Liver (tissue), 9 donors: ENCODE results near the gene PCDH9. TPM values are rescaled to one million over a fixed set of nuclear protein-coding genes. Genes with fewer than 3 reads are reported as not detected.

Experiments used
- DNase-seq: peaks from one replicate; pipeline ENCODE4 v3.0.0-alpha.2; 2017; ENCODE audit warnings: low spot score
- H3K27ac ChIP-seq, 2 donors: one replicate each; pipeline ENCODE4 v1.7.0; 2013; ENCODE audit warnings: inconsistent platforms in 2 of 2, low read length in 2 of 2, control low read depth in 1 of 2, low read depth in 1 of 2, mild to moderate bottlenecking in 1 of 2
- H3K27me3 ChIP-seq, 4 donors: one replicate each; pipeline versions ENCODE4 v1.6.1 to v1.7.0; 2013; ENCODE audit warnings: low read length in 3 of 4, inconsistent platforms in 1 of 4, mild to moderate bottlenecking in 1 of 4, moderate library complexity in 1 of 4; ENCODE audit not compliant: control insufficient read depth in 4 of 4, insufficient read depth in 4 of 4
- H3K36me3 ChIP-seq, 4 donors: one replicate each; pipeline versions ENCODE4 v1.6.1 to v1.7.0; 2013; ENCODE audit warnings: low read length in 3 of 4, mild to moderate bottlenecking in 3 of 4, low read depth in 1 of 4, moderate library complexity in 1 of 4; ENCODE audit not compliant: control insufficient read depth in 4 of 4, insufficient read depth in 3 of 4
- H3K4me1 ChIP-seq, 4 donors: one replicate each; pipeline versions ENCODE4 v1.6.1 to v1.7.0; 2013; ENCODE audit warnings: low read length in 3 of 4, mild to moderate bottlenecking in 3 of 4, moderate library complexity in 1 of 4; ENCODE audit not compliant: control insufficient read depth in 4 of 4, insufficient read depth in 4 of 4
- H3K4me3 ChIP-seq, 3 donors: one replicate each; pipeline versions ENCODE4 v1.6.1 to v1.7.0; 2013; ENCODE audit warnings: low read length in 3 of 3, control low read depth in 1 of 3, low read depth in 1 of 3, mild to moderate bottlenecking in 1 of 3
- H3K9ac ChIP-seq, 2 donors: one replicate each; pipeline ENCODE4 v1.7.0; 2013; ENCODE audit warnings: low read length in 2 of 2, mild to moderate bottlenecking in 2 of 2, moderate library complexity in 2 of 2, control low read depth in 1 of 2, low read depth in 1 of 2
- H3K9me3 ChIP-seq, 4 donors: one replicate each; pipeline versions ENCODE4 v1.6.1 to v1.7.0; 2013; ENCODE audit warnings: low read length in 3 of 4; ENCODE audit not compliant: control insufficient read depth in 4 of 4
- CTCF ChIP-seq: fragments of 150-350 bp; IDR thresholded peaks from 2 replicates; pipeline ENCODE4 v1.5.1; 2017; ENCODE audit warnings: improper control_type of control experiment, low read depth, low read length; ENCODE audit not compliant: missing input control
- EGR1 ChIP-seq, 2 donors: IDR thresholded peaks; 2 replicates each; pipeline ENCODE4 v1.6.1; 2016 to 2018; ENCODE audit warnings: antibody characterized with exemption in 2 of 2, low read depth in 2 of 2
- FOXA1 ChIP-seq: IDR thresholded peaks from 2 replicates; pipeline ENCODE4 v1.6.1; 2016; ENCODE audit warnings: antibody characterized with exemption
- FOXA2 ChIP-seq: IDR thresholded peaks from 2 replicates; pipeline ENCODE4 v1.6.1; 2016; ENCODE audit warnings: antibody characterized with exemption
- GABPA ChIP-seq, 2 donors: IDR thresholded peaks in 1 of 2; conservative IDR thresholded peaks in 1 of 2; 2 replicates each; pipeline ENCODE4 v1.6.1; 2016; ENCODE audit warnings: antibody characterized with exemption in 2 of 2, mild to moderate bottlenecking in 1 of 2, moderate library complexity in 1 of 2
- HNF4A ChIP-seq, 2 donors: conservative IDR thresholded peaks; 2 replicates each; pipeline ENCODE4 v1.6.1; 2016; ENCODE audit warnings: antibody characterized with exemption in 2 of 2, mild to moderate bottlenecking in 2 of 2
- HNF4G ChIP-seq: IDR thresholded peaks from 2 replicates; pipeline ENCODE4 v1.6.1; 2016; ENCODE audit warnings: antibody characterized with exemption
- JUND ChIP-seq, 2 donors: IDR thresholded peaks; 2 replicates each; pipeline ENCODE4 v1.6.1; 2016; ENCODE audit warnings: antibody characterized with exemption in 2 of 2
- NR2F2 ChIP-seq: IDR thresholded peaks from 2 replicates; pipeline ENCODE4 v1.6.1; 2016; ENCODE audit warnings: antibody characterized with exemption
- RAD21 ChIP-seq, 2 donors: IDR thresholded peaks; 2 replicates each; pipeline ENCODE4 v1.6.1; 2016; ENCODE audit warnings: antibody characterized with exemption in 2 of 2, mild to moderate bottlenecking in 2 of 2
- REST ChIP-seq: IDR thresholded peaks from 2 replicates; pipeline ENCODE4 v1.6.1; 2016; ENCODE audit warnings: antibody characterized with exemption, mild to moderate bottlenecking
- RXRA ChIP-seq, 2 donors: IDR thresholded peaks; 2 replicates each; pipeline ENCODE4 v1.6.1; 2017 to 2018; ENCODE audit warnings: antibody characterized with exemption in 2 of 2, mild to moderate bottlenecking in 1 of 2
- SP1 ChIP-seq: IDR thresholded peaks from 2 replicates; pipeline ENCODE4 v1.6.1; 2018; ENCODE audit warnings: antibody characterized with exemption, mild to moderate bottlenecking
- TAF1 ChIP-seq: conservative IDR thresholded peaks from 2 replicates; pipeline ENCODE4 v1.6.1; 2016; ENCODE audit warnings: antibody characterized with exemption, mild to moderate bottlenecking
- YY1 ChIP-seq: IDR thresholded peaks from 2 replicates; pipeline ENCODE4 v1.6.1; 2016; ENCODE audit warnings: antibody characterized with exemption, mild to moderate bottlenecking
- WGBS: extraction: QIAGEN DNeasy Blood & Tissue Kit; methylation state at CpG from one replicate; pipeline ENCODE4 v1.1.7; 2013; 5-methylcytosine and 5-hydroxymethylcytosine counted together
- polyA plus RNA-seq, 2 donors: library from polyadenylated mRNA; stranded (reverse) in 1 of 2; unstranded in 1 of 2; fragments of 200-250 nt in 1 of 2; fragments of >200 nt in 1 of 2; fragmentation: Nextera tagmentation in 1 of 2; extraction: Ambion mirVana in 1 of 2; gene quantifications; one replicate each; pipeline versions ENCODE4 v1.2.1 to v1.2.3, GENCODE V29; 2013 to 2015
- total RNA-seq, 2 donors: library from RNA; depleted of rRNA; stranded (reverse); fragments of >200 nt; gene quantifications; one replicate each; pipeline ENCODE4 v1.2.3, GENCODE V29; 2014
- TF ChIP-seq, protein P1 (sequence below): IDR thresholded peaks from 2 replicates; pipeline ENCODE4 v1.6.1; 2016; ENCODE audit warnings: antibody characterized with exemption
- TF ChIP-seq, protein P2 (sequence below): IDR thresholded peaks from 2 replicates; pipeline ENCODE4 v1.6.1; 2016; ENCODE audit warnings: antibody characterized with exemption
- TF ChIP-seq, protein P3 (sequence below): IDR thresholded peaks from 2 replicates; pipeline ENCODE4 v1.6.1; 2016; ENCODE audit warnings: antibody characterized with exemption
- donor health status: healthy.
- donor health status: healthy.
- donor health status: healthy.
- donor health status: healthy.
- donor health status: healthy.

PCDH9 gene
- total and polyA plus RNA-seq, 4 donors: 0.90 to 4.0 (median 2.2) TPM

DNA sequence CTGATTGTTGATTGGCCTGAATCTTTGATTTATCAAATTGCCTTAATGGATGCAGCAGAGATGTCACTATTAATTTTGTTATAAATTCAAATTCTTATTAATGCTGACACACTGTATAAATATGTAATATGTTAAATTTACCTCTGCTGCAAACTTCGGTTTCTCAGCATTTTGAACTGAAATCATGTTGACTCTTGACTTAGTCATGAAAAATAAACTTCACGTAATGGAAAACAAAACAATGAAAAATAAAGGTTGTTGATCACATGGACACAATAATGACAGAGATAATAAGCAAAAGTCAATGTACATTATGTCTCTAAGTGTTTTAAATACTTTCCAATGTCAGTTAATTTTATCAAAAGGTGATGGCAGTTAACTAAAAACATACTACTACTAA is 827.6 kb downstream of the PCDH9 start:
- H3K36me3 ChIP-seq: no peaks in the 10 kb centered on the region
- H3K27ac ChIP-seq: no peak overlapping the region
- H3K4me1 ChIP-seq: no peaks in the 10 kb centered on the region
- WGBS: 71% methylated on average over 2 of the region's 2 CpGs
- H3K9me3 ChIP-seq: no peaks in the 10 kb centered on the region
- DNase-seq: no peak
- TF ChIP-seq RXRA (IDR thresholded peaks at IDR 0.05) (no peak), EGR1 (IDR thresholded peaks at IDR 0.05; ENCODE audit: low read depth in 2 of 2) (no peak), HNF4G (no peak), CTCF (no peak), HNF4A (conservative IDR thresholded peaks at IDR 0.05) (no peak), GABPA (IDR thresholded peaks at IDR 0.05 in 1 of 2, conservative IDR thresholded peaks at IDR 0.05 in 1 of 2) (no peak), FOXA2 (no peak), YY1 (no peak), NR2F2 (no peak), JUND (IDR thresholded peaks at IDR 0.05) (no peak), RAD21 (IDR thresholded peaks at IDR 0.05) (no peak), REST (no peak), FOXA1 (no peak), SP1 (no peak), TAF1 (no peak)
- TF ChIP-seq, protein P1, sequence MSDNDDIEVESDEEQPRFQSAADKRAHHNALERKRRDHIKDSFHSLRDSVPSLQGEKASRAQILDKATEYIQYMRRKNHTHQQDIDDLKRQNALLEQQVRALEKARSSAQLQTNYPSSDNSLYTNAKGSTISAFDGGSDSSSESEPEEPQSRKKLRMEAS: no peak
- TF ChIP-seq, protein P2, sequence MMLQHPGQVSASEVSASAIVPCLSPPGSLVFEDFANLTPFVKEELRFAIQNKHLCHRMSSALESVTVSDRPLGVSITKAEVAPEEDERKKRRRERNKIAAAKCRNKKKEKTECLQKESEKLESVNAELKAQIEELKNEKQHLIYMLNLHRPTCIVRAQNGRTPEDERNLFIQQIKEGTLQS: no peak
- TF ChIP-seq, protein P3, sequence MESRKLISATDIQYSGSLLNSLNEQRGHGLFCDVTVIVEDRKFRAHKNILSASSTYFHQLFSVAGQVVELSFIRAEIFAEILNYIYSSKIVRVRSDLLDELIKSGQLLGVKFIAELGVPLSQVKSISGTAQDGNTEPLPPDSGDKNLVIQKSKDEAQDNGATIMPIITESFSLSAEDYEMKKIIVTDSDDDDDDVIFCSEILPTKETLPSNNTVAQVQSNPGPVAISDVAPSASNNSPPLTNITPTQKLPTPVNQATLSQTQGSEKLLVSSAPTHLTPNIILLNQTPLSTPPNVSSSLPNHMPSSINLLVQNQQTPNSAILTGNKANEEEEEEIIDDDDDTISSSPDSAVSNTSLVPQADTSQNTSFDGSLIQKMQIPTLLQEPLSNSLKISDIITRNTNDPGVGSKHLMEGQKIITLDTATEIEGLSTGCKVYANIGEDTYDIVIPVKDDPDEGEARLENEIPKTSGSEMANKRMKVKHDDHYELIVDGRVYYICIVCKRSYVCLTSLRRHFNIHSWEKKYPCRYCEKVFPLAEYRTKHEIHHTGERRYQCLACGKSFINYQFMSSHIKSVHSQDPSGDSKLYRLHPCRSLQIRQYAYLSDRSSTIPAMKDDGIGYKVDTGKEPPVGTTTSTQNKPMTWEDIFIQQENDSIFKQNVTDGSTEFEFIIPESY: no peak
- no peak overlapping the region for H3K9ac ChIP-seq
- H3K4me3 ChIP-seq: no peak overlapping the region
- peaks cover 0 to 2% (median 0%) of the 10 kb centered on the region in 4 donors for H3K27me3 ChIP-seq
